ENCODE results near the gene TSPAN5. TPM values are rescaled to one million over a fixed set of nuclear protein-coding genes. Genes with fewer than 3 reads are reported as not detected.

TSPAN5 gene
- total RNA-seq, 1 experiment from 2014 or later, result 41.8 TPM

DNA sequence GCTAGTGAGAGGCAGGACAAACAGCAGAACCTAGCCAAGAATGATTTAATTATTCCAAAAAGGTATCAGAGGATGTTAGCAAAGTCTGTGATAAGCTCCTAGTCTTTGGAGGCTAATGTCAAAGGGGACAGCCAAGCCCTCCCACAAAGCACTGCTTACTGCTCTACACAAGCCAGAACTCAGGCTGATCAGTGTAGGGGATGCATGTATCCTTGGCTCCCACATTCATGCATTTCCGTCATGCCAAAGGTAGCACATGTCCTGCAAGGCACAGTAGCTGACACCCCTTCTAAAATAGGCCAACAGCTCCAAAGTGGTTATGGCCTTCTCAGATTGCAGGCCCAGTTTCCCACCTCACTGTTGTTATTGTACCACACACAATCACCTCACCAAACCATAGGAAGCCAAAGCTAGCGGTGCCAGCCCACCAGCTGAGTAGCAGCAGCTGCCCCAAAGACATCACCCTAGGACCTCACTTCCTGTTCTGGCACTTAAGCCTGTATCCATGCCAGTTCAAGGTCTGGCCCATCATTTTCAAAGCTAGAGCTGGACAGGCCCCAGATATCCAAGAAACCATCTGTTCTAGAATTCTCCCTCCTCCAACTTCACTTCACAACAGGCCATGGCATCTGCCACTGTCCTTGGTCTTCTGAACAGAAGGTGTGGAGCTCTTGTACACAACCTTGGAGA, 40.9 kb downstream of the TSPAN5 start:
- Histone ChIP-seq H3K27ac (ENCODE audit: low read length) (no peak overlapping the region), H3F3A (ENCODE audit: low read length, unreplicated experiment) (no peaks in the 10 kb centered on the region), H4K20me1 (ENCODE audit: low read length) (no peaks in the 10 kb centered on the region), H3K36me3 (ENCODE audit: low read depth, low read length) (0 out of 2 replicates have a peak, but pooled peaks cover 4% of the 10 kb centered on the region), H3K9ac (ENCODE audit: low read length) (no peak overlapping the region), H3K4me2 (ENCODE audit: low read length) (no peak overlapping the region), H3K9me3 (ENCODE audit: low read length) (no peaks in the 10 kb centered on the region), H2AFZ (ENCODE audit: low read length) (no peak overlapping the region), H3K79me2 (ENCODE audit: low read length) (peaks cover 100% of the 10 kb centered on the region), H3K4me3 (ENCODE audit: low read length) (no peak overlapping the region), H3K27me3 (ENCODE audit: low read length) (no peaks in the 10 kb centered on the region), H3K9me2 (replicated peaks; ENCODE audit: low read length) (no peaks in the 10 kb centered on the region), H3K4me1 (ENCODE audit: insufficient read depth, low read length) (0 out of 2 replicates have a peak, but pooled peaks cover 4% of the 10 kb centered on the region)
- DNase-seq (no peak), ATAC-seq (no peak)
- ChIA-PET CTCF (no interaction called here), POLR2A (ENCODE audit: unreplicated experiment) (no interaction called here)
- intact Hi-C loops (cut with micrococcal nuclease), result no loop called here
- no TSS peak for BruUV-seq (replicated peaks)
- TF ChIP-seq EZH2phosphoT487 (IDR thresholded peaks at IDR 0.05; ENCODE audit: borderline replicate concordance, low read length) (no peak), EZH2 (IDR thresholded peaks at IDR 0.05; ENCODE audit: low read length, unreplicated experiment) (no peak)
- TF ChIP-seq, protein P1, sequence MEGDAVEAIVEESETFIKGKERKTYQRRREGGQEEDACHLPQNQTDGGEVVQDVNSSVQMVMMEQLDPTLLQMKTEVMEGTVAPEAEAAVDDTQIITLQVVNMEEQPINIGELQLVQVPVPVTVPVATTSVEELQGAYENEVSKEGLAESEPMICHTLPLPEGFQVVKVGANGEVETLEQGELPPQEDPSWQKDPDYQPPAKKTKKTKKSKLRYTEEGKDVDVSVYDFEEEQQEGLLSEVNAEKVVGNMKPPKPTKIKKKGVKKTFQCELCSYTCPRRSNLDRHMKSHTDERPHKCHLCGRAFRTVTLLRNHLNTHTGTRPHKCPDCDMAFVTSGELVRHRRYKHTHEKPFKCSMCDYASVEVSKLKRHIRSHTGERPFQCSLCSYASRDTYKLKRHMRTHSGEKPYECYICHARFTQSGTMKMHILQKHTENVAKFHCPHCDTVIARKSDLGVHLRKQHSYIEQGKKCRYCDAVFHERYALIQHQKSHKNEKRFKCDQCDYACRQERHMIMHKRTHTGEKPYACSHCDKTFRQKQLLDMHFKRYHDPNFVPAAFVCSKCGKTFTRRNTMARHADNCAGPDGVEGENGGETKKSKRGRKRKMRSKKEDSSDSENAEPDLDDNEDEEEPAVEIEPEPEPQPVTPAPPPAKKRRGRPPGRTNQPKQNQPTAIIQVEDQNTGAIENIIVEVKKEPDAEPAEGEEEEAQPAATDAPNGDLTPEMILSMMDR (conservative IDR thresholded peaks at IDR 0.05; ENCODE audit: low read depth, low read length), result no peak

DNA sequence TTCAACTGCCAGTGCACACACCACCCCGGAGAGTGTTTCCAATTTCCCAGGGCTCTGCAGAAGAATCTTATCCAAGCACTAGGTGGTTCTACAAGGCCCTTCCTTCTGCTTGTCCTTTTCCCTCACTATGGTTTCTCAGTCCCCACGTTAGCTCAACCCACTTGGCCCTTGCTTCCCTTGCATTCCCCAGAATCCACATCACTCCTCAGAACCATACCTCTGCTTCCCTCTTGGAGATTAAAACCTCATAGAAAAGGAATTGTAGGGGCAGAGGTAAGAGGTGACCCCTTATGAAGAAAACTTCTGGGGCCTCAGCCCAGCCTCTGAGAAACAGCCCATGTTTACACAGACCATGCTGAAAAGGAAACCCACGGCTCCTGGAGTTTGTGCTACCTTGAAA, 42.4 kb downstream of the TSPAN5 start:
- Histone ChIP-seq H3K27me3 (ENCODE audit: low read length) (no peaks in the 10 kb centered on the region), H3K4me3 (ENCODE audit: low read length) (no peak overlapping the region), H3K4me1 (ENCODE audit: insufficient read depth, low read length) (0 out of 2 replicates have a peak, but pooled peaks cover 4% of the 10 kb centered on the region), H4K20me1 (ENCODE audit: low read length) (no peaks in the 10 kb centered on the region), H3K9me3 (ENCODE audit: low read length) (no peaks in the 10 kb centered on the region), H3K4me2 (ENCODE audit: low read length) (no peak overlapping the region), H3K9me2 (replicated peaks; ENCODE audit: low read length) (no peaks in the 10 kb centered on the region), H3K36me3 (ENCODE audit: low read depth, low read length) (0 out of 2 replicates have a peak, but pooled peaks cover 4% of the 10 kb centered on the region), H3K79me2 (ENCODE audit: low read length) (peaks cover 100% of the 10 kb centered on the region), H3K27ac (ENCODE audit: low read length) (no peak overlapping the region), H3F3A (ENCODE audit: low read length, unreplicated experiment) (no peaks in the 10 kb centered on the region), H2AFZ (ENCODE audit: low read length) (no peak overlapping the region), H3K9ac (ENCODE audit: low read length) (no peak overlapping the region)
- ChIA-PET CTCF (no interaction called here), POLR2A (ENCODE audit: unreplicated experiment) (no interaction called here)
- ATAC-seq (no peak), DNase-seq (no peak)
- TF ChIP-seq, protein P1 (conservative IDR thresholded peaks at IDR 0.05; ENCODE audit: low read depth, low read length), result no peak
- TF ChIP-seq EZH2phosphoT487 (IDR thresholded peaks at IDR 0.05; ENCODE audit: borderline replicate concordance, low read length) (no peak), EZH2 (IDR thresholded peaks at IDR 0.05; ENCODE audit: low read length, unreplicated experiment) (no peak)
- no TSS peak for BruUV-seq (replicated peaks)
- intact Hi-C loops (cut with micrococcal nuclease), result no loop called here

DNA sequence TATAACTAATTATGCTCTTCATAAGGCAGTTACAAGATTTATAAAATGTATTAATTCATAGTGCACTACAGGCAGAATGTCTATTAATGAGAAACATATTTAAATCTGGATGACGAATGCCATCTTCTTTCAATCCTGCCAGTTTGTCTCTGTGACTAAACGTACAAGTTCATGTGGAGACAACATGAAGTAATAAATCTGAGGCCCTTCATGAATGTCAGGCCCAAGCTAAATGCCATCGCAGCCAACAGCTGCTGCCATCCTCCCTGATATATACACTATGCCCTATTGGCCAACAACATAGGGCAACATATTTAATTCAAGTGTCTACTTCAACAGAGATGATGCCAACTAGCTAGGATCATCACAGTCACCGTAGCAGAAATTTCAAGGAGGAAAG, 43.7 kb downstream of the TSPAN5 start:
- BruUV-seq (replicated peaks), result no TSS peak
- 0 out of 2 replicates have a peak, but pooled peaks cover 4% of the 10 kb centered on the region for H3K4me1 ChIP-seq (ENCODE audit: insufficient read depth, low read length)
- POLR2A ChIA-PET (ENCODE audit: unreplicated experiment), result interaction anchor here (0.5 kb wide), 1 partner anchor 58 kb away, joined by 3 read pairs; no protein-coding TSS in a partner anchor

More for the DNA sequence above, 43.7 kb downstream of the TSPAN5 start:
- H3K4me3 ChIP-seq (ENCODE audit: low read length), result no peak overlapping the region
- no peaks in the 10 kb centered on the region for H3K27me3 ChIP-seq (ENCODE audit: low read length)
- H3F3A ChIP-seq (ENCODE audit: low read length, unreplicated experiment), result no peaks in the 10 kb centered on the region
- no peak overlapping the region for H2AFZ ChIP-seq (ENCODE audit: low read length)
- CTCF ChIA-PET, result no interaction called here
- H3K9me2 ChIP-seq (replicated peaks; ENCODE audit: low read length), result no peaks in the 10 kb centered on the region
- no peak overlapping the region for H3K27ac ChIP-seq (ENCODE audit: low read length)
- DNase-seq (no peak), ATAC-seq (no peak)
- H3K79me2 ChIP-seq (ENCODE audit: low read length), result peaks cover 100% of the 10 kb centered on the region
- intact Hi-C loops (cut with micrococcal nuclease), result no loop called here
- H3K36me3 ChIP-seq (ENCODE audit: low read depth, low read length), result no peaks in the 10 kb centered on the region
- H3K4me2 ChIP-seq (ENCODE audit: low read length), result no peak overlapping the region
- no peaks in the 10 kb centered on the region for H4K20me1 ChIP-seq (ENCODE audit: low read length)
- TF ChIP-seq EZH2 (IDR thresholded peaks at IDR 0.05; ENCODE audit: low read length, unreplicated experiment) (no peak), EZH2phosphoT487 (IDR thresholded peaks at IDR 0.05; ENCODE audit: borderline replicate concordance, low read length) (no peak)
- TF ChIP-seq, protein P1 (conservative IDR thresholded peaks at IDR 0.05; ENCODE audit: low read depth, low read length), result no peak
- H3K9ac ChIP-seq (ENCODE audit: low read length), result no peak overlapping the region
- no peaks in the 10 kb centered on the region for H3K9me3 ChIP-seq (ENCODE audit: low read length)
